Chondrocyte (in vitro differentiated cells): ENCODE results near the gene COPB1. TPM values are rescaled to one million over a fixed set of nuclear protein-coding genes. Genes with fewer than 3 reads are reported as not detected.
"Not testable (repeated sequence)": the region's sequence is repeated elsewhere in the genome, so short reads cannot be mapped to it uniquely, and the experiment has no call there.

Experiments used
- DNase-seq: peaks from one replicate; pipeline ENCODE4 v3.0.0; 2021; ENCODE audit warnings: mixed read lengths, low spot score
- H3K27ac Mint-ChIP-seq: one replicate; pipeline ENCODE4 v1.8.0; 2021; ENCODE audit warnings: mild to moderate bottlenecking, moderate library complexity, mixed read lengths; ENCODE audit not compliant: unreplicated experiment
- H3K27me3 Mint-ChIP-seq: 2 replicates; pipeline ENCODE4 v1.8.0; 2021; ENCODE audit warnings: low read depth, mixed read lengths
- H3K36me3 Mint-ChIP-seq: 2 replicates; pipeline ENCODE4 v1.8.0; 2021; ENCODE audit warnings: low read depth, mixed read lengths
- H3K4me1 Mint-ChIP-seq: 2 replicates; pipeline ENCODE4 v1.8.0; 2021; ENCODE audit warnings: low read depth, mild to moderate bottlenecking, mixed read lengths
- H3K4me3 Mint-ChIP-seq: one replicate; pipeline ENCODE4 v1.8.0; 2021; ENCODE audit warnings: mild to moderate bottlenecking, moderate library complexity, mixed read lengths; ENCODE audit not compliant: unreplicated experiment
- H3K9me3 Mint-ChIP-seq: 2 replicates; pipeline ENCODE4 v1.8.0; 2021; ENCODE audit warnings: low read depth, mixed read lengths
- CTCF ChIP-seq: fragments of 200-600 bp; sonication (generic); IDR thresholded peaks from 2 replicates; pipeline ENCODE4 v1.5.0; 2021; ENCODE audit warnings: antibody characterized with exemption, mild to moderate bottlenecking, moderate library complexity
- total RNA-seq: library from RNA; stranded (reverse); gene quantifications from 3 replicates; pipeline ENCODE4 v1.2.1, GENCODE V29; 2021

The COPB1 gene
- total RNA-seq, 1 donor from 2014 or later = 168 TPM

GRCh38 chr11:14537134-14537599 lies 37.6 kb upstream of the COPB1 start:
- no peak for DNase-seq
- Mint-ChIP-seq H3K27ac (no peak overlapping the region), H3K4me1 (peaks cover 3% of the 10 kb centered on the region), H3K9me3 (no peaks in the 10 kb centered on the region), H3K36me3 (no peaks in the 10 kb centered on the region), H3K27me3 (no peaks in the 10 kb centered on the region), H3K4me3 (peak overlapping the region; percentile 9)
- peak; percentile 85 for TF ChIP-seq CTCF

GRCh38 chr11:14535166-14535565 lies 35.6 kb upstream of the COPB1 start:
- H3K36me3 Mint-ChIP-seq, DNase-seq, H3K27me3 Mint-ChIP-seq, H3K27ac Mint-ChIP-seq, H3K9me3 Mint-ChIP-seq, H3K4me3 Mint-ChIP-seq, H3K4me1 Mint-ChIP-seq: not testable (repeated sequence)

- no peak for TF ChIP-seq CTCF
- Mint-ChIP-seq H3K36me3 (no peaks in the 10 kb centered on the region), H3K4me1 (no peaks in the 10 kb centered on the region), H3K27ac (no peak overlapping the region), H3K9me3 (no peaks in the 10 kb centered on the region), H3K4me3 (no peak overlapping the region), H3K27me3 (no peaks in the 10 kb centered on the region)
- no peak for DNase-seq
These were observed 30.3 kb upstream of the COPB1 start for GRCh38 chr11:14529951-14530350.

- no peaks in the 10 kb centered on the region for H3K9me3 Mint-ChIP-seq
- DNase-seq = no peak
- H3K4me1 Mint-ChIP-seq = no peaks in the 10 kb centered on the region
- H3K36me3 Mint-ChIP-seq = no peaks in the 10 kb centered on the region
- no peak for TF ChIP-seq CTCF
- H3K4me3 Mint-ChIP-seq = no peak overlapping the region
- no peak overlapping the region for H3K27ac Mint-ChIP-seq
- no peaks in the 10 kb centered on the region for H3K27me3 Mint-ChIP-seq
These were observed 29.7 kb upstream of the COPB1 start for GRCh38 chr11:14529321-14529720.

DNA sequence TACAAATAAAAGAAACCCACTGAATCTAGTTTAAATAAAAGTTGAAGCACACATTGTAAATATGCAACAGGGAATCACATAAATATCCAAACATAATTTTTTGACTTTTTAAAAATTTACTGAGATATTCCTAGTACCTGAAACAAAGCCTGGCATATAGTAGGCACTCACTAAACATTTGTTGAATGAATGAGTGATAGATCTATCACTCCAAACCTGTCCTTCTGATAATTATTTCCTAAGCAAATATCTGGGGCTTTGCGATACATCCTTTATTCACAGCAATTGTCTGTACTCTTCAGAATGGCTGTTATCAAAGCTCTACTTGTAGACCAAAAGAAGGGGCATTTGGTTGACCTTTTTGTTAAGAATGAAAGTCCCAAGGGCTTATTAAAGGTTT lies 23.2 kb upstream of the COPB1 start:
- Mint-ChIP-seq H3K27me3 (no peaks in the 10 kb centered on the region), H3K36me3 (peaks cover 4% of the 10 kb centered on the region), H3K27ac (no peak overlapping the region), H3K9me3 (no peaks in the 10 kb centered on the region), H3K4me3 (no peak overlapping the region), H3K4me1 (peaks cover 23% of the 10 kb centered on the region)
- no peak for TF ChIP-seq CTCF
- no peak for DNase-seq

DNA sequence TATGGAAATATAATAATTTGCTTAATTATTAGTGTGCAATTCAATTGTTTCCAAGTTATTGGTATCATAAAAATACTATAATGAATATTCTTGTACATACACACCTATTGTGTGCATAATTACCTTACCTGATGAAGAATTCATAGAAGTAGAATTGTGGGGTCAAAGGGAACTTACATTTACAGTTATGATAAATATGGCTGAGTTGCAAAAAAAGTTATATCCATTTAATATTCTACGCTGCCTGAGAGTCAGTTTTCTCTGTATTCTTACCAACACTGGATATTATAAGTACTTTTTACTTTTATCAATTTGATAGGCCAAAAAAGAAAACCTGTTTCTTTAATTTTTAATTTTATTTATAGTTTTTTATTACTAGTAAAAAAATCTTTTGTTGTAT lies 22.6 kb upstream of the COPB1 start:
- Mint-ChIP-seq H3K27ac (no peak overlapping the region), H3K9me3 (no peaks in the 10 kb centered on the region), H3K4me1 (peaks cover 23% of the 10 kb centered on the region), H3K27me3 (no peaks in the 10 kb centered on the region), H3K4me3 (no peak overlapping the region), H3K36me3 (peaks cover 7% of the 10 kb centered on the region)
- TF ChIP-seq CTCF = no peak
- DNase-seq = no peak
